A549 treated with Hydrocortisone at 1 μM for 4 hours (cell line): ENCODE data around the gene NYAP1. TPM values are rescaled to one million over a fixed set of nuclear protein-coding genes. Genes with fewer than 3 reads are reported as not detected.

ENCODE experiments used
- total RNA-seq: library from RNA; stranded (reverse); fragments of 200-300 nt; extraction: Qiagen RNA extraction; gene quantifications from 5 replicates; pipeline ENCODE4 v1.2.3, GENCODE V29; 2022

Gene NYAP1
- 3.0 to 7.0 TPM (median 5.1 TPM) in 5 replicates for total RNA-seq

GRCh38 chr7:100483722-100484672, at the start of gene NYAP1:
Gene NYAP1, plus strand, starts transcription at chr7:100483927. Its CDS starts 1,385 bp downstream, at chr7:100485312.

GRCh38 chr7:100464210-100464660, 19.5 kb upstream of the NYAP1 start, which contains the start of gene SPACDR:
Gene SPACDR, minus strand, starts transcription at chr7:100464260. Its CDS starts 235 bp downstream, at chr7:100464025.

GRCh38 chr7:100478958-100479660, 4.6 kb upstream of the NYAP1 start, which contains the start of gene TSC22D4:
Gene TSC22D4, minus strand, starts transcription at chr7:100479214. Its CDS starts 1,176 bp downstream, at chr7:100478038.

DNA sequence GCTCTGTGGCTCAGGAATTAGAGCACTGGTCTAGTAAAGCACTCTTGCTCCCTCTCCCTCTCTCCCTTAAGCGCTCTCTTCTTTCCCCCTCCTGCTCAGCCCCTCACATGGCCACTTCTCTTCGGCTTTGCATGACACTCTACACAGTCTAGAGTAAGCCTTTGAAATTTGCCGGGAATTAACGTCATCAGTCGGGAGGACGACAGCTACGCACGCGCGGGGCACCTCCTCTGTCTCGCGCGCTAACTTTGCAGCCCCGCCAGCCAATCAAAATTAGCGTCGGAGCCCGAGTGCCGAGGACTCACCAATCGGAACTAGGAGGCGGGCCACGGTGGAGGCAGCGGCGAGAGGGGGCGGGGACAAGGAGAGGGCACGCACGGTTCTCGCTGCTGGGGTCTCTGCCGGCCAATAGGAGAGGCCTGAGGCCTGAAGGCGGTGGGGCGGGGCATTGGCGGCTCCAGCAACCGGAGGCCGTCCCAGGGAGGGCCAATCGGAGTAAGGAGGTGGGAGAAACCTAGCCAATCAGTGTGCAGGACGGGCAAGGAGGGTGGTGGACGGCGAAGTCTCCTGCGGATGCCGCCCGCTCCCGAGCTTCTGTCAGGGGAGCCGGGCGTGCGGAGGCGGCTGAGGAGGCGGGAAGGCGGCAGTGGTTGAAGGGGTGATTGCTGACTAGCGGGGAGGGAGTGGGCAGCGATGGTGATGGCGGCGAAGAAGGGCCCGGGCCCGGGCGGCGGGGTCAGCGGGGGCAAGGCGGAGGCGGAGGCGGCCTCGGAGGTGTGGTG, 55.1 kb downstream of the NYAP1 start, which contains the start of gene AGFG2:
Gene AGFG2 (plus strand): TSS at position 550 of the 782 bp plus-strand sequence. CDS start 144 bp downstream, at position 694.

Other genes starting within 250 kb of the NYAP1 start
- not detected in 5 replicates for gene SPDYE3, start 176.2 kb upstream of the NYAP1 start, total RNA-seq
- 21.9 to 28.9 TPM (median 27.4 TPM) in 5 replicates for gene PILRB, start 125.8 kb upstream of the NYAP1 start, total RNA-seq
- gene PILRA, start 110.4 kb upstream of the NYAP1 start, total RNA-seq = 3.3 to 5.4 TPM (median 5.2 TPM) in 5 replicates
- gene ZCWPW1, start 55.2 kb upstream of the NYAP1 start, total RNA-seq = 1.2 to 1.9 TPM (median 1.4 TPM) in 5 replicates
- gene MEPCE, start 54.1 kb upstream of the NYAP1 start, total RNA-seq = 41.5 to 47.6 TPM (median 43.3 TPM) in 5 replicates
- gene PPP1R35, start 47.4 kb upstream of the NYAP1 start, total RNA-seq = 27.1 to 53.8 TPM (median 49.4 TPM) in 5 replicates
- gene SPACDR, start 19.7 kb upstream of the NYAP1 start, total RNA-seq = 0.53 to 1.3 TPM (median 0.88 TPM) in 5 replicates
- 48.4 to 67.7 TPM (median 57.8 TPM) in 5 replicates for gene TSC22D4, start 4.7 kb upstream of the NYAP1 start, total RNA-seq
- 35.5 to 50.9 TPM (median 42.3 TPM) in 5 replicates for gene AGFG2, start 55.3 kb downstream of the NYAP1 start, total RNA-seq
- 0.18 to 0.85 TPM (median 0.21 TPM) in 4 of 5 replicates, not detected in the other for gene SAP25, start 90.0 kb downstream of the NYAP1 start, total RNA-seq
- 14.3 to 17.9 TPM (median 15.6 TPM) in 5 replicates for gene LRCH4, start 102.2 kb downstream of the NYAP1 start, total RNA-seq
- gene FBXO24, start 102.4 kb downstream of the NYAP1 start, total RNA-seq = 0.07 to 0.35 TPM (median 0.28 TPM) in 5 replicates
- gene PCOLCE, start 118.4 kb downstream of the NYAP1 start, total RNA-seq = 6.7 to 10.9 TPM (median 8.5 TPM) in 5 replicates
- gene MOSPD3, start 128.6 kb downstream of the NYAP1 start, total RNA-seq = 17.0 to 22.3 TPM (median 19.6 TPM) in 5 replicates
- gene TFR2, start 157.6 kb downstream of the NYAP1 start, total RNA-seq = 2.0 to 2.4 TPM (median 2.1 TPM) in 5 replicates
- gene ACTL6B, start 172.5 kb downstream of the NYAP1 start, total RNA-seq = not detected in 5 replicates
- gene GNB2, start 189.8 kb downstream of the NYAP1 start, total RNA-seq = 194 to 257 TPM (median 243 TPM) in 5 replicates
- 14.9 to 18.4 TPM (median 16.5 TPM) in 5 replicates for gene GIGYF1, start 210.3 kb downstream of the NYAP1 start, total RNA-seq
- gene POP7, start 222.2 kb downstream of the NYAP1 start, total RNA-seq = 65.5 to 91.5 TPM (median 89.7 TPM) in 5 replicates
- gene EPO, start 236.5 kb downstream of the NYAP1 start, total RNA-seq = not detected in 5 replicates
- gene ZAN, start 249.7 kb downstream of the NYAP1 start, total RNA-seq = not detected in 5 replicates